GM21786 (cell line): ENCODE measurements around the gene SDK2.
"Not testable (repeated sequence)": the region's sequence is repeated elsewhere in the genome, so short reads cannot be mapped to it uniquely, and the experiment has no call there.

ENCODE experiments used
- ATAC-seq: cut with Tn5 transposase; IDR thresholded peaks from one replicate; pipeline ENCODE4 v1.9.1; 2021; ENCODE audit not compliant: unreplicated experiment

The SDK2 gene

DNA sequence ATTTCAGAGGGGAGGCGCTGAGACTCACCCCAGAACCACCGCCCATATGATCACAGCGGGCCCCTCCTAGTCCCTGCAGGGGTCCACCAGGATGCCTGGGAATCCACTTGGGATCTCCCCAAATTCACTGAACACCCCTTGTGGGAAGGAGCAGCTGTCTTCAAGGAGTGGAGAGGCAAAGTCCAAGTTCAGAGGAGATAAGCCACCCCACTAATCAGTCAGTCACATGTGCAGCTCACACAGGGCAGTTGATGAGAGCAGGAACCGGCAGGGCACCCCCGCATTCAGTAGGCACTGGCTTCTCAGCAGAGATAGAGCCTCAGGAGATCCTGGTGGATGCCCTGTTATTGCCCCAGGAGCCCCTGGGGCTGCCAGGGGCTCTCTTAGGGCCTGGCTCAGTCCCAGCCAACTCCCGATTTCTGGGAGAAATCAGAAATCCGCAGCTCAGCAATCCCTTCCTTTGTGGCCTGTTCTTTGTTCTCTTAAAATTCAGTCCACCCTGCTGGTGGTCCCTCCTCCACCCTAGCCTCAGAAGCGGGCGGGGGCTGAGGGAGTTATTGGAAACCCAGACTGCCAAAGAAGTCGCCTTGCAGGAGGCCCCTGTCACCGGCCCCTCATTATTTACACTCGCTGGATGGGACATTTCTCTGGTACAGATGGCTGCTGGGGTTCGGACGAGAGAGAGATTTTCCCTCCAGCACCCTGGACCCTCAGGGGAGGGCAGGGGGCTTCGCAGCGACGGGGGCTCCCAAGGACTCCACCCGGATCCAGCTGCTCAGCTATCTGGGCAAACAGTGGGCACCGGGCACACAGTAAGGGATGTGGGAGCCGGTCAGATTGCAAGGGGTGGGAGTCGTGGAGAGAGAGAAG, 334.3 kb downstream of the SDK2 start:
- ATAC-seq: no peak

DNA sequence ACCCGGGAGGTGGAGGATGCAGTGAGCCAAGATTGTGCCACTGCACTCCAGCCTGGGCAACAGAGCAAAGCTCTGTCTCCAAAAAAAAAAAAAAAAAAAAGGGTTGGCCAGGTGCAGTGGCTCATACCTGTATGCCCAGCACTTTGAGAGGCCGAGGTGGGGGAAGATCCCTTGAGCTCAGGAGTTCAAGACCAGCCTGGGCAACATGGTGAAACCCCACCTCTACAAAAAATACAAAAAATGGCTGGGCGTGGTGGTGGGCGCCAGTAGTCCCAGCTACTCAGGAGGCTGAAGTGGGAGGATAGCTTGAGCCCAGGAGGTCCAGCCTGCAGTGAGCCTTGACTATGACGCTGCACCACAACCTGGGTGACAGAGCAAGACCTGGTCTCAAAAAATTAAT, 335.3 kb downstream of the SDK2 start:
- ATAC-seq: not testable (repeated sequence)

DNA sequence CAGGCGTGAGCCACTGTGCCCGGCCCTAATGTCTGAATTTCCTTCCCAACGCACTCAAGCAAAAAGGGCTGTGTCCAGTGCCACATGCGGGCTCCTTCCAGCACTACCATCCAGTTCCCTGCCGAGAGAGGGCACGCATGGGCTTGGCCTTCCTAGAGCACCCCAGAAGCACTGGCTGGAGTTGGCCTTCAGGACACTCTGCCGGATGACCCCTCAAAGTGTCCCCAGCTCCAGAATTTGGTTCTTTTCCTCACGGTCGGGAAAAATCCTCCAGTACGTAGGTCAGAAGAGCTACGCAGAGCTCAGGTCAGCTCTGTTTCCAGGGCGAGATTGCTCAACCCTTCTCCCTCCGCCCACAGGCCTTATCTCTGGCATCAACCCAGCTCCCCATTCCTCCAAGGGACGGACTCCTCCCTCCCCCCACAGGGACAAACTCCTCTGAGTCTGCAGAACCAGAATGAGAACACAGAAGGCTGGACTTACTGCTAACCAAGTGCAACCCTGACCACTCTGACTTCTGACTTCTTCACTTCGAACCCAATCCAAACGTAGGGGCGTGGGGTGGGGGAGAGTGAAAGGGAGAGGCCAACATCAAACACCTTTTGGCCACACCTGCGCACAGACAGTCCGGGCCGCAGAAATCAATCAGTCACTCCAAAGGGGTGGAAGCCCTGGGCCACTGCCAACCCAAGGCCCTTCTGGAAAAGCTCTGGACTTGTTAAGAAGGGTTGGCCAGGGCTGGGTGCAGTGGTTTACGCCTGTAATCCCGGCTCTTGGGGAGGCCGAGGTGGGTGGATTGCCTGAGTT, 336.0 kb downstream of the SDK2 start:
- no peak for ATAC-seq

DNA sequence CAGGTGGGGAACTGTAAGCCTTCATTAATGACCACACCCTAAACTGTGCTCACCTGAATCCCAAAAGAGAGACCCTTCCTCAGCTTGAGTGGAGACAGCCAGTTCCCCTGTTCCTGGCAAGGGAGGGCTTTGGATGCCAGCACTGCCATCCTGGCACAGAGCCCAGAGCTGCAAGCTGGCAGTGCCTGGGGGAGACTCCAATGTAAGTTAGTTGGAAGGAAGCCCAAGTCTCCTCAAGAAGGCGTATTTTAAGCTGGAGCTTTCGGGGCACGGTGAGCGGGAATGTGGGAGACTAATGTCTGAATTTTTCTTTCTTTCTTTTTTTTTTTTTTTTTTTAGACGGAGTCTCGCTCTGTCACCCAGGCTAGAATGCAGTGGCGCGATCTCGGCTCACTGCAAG, 337.1 kb downstream of the SDK2 start:
- ATAC-seq: no peak

DNA sequence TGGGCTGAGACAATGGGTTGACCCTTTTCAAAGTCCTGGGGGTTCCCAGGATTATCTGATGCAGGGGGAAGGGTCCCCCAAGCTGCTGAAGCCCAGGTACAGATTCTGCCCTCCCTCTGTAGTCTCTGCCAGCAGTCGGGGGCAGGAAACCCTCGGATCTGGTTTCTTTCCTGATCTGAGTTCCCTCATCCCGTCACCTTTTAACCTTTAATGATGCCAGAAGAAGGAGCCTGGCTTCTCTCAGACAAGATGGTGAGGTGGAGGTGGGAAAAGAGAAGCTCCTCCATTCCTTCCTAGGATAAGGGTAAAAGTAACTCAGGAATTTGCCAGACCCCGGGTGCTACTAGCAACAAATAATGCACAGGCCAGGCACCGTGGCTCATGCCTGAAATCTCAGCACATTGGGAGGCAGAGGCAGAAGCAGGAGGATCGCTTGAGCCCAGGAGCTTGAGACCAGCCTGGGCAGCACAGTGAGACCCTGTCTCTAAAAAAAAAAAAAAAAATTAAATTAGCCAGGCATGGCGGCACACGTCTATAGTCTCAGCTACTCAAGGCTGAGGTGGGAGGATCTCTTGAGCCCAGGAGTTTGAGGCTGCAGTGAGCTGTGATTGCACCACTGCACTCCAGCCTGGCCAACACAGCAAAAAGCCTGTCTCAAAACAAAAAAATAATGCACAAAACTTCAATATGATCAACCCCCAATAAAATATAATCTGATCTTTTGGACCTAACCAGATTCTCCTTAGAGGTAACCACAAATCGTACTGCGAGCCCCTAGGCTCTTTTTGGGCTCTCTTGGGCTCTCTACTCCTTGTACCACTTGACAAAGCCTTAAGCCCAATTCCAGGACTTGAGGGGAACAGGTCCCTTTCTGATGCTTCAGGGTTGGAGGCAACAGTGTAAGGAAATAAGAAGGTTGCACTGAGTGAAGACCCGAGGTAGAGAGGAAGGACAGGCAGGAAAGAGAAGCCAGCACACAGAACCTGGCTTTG, 338.1 kb downstream of the SDK2 start:
- ATAC-seq: no peak

DNA sequence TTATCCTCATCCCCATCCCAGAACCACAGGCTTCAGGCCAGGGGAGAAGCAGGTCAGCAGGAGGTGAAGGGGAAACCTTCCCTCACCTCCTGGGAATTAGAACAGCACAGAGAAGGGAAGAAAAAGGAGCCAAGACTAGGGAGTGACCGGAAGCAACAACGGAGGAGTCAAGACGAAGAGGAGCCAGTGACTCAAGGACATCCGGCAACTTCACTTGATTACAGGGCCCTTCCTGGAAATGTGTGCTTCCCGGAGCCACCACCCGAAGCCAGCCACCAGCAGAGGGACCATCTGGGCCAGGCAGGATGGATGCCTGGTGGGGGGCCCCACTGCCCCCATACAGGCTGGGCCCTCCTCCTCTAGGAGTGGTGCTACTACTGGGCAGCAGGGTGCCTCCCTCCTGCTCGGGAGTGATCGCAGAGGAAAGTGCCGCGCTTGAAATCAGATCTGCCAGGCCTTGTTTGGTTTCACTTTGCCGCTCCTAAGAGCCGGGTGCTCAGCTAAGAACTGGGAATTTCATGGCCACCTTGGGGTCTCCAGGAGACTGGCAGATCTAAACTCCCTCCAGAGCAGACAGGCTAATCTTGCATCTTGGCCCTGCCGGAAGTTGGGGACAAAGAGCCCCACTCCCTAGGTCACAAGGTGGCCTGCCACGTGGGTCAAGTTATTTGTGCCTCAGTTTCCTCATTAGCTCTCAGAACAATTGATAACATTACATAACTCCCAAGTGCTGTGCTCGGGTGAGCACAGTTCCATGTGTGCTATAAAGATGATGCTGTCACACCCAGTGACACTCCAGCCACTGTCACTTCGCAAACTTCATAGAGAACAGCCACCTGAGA, 339.1 kb downstream of the SDK2 start:
- ATAC-seq: no peak

DNA sequence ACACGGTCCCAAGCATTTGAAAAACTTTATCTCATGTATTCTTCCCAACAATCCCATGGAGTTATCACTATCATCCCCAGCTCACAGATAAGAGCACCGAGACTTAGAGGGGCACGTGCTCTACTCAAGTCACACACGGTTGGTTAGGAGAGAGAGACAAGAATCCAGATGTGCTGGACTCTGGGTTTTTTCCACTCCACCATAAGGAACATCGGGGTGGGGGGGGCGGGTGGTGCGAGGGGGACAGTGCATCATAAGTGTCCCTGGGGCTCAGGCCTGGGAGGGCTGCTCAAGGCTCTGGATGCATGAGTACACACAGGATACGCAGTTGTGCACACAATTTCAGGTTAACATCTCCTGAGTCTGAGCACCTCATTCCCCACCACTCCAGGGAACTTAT, 339.8 kb downstream of the SDK2 start:
- ATAC-seq: no peak

DNA sequence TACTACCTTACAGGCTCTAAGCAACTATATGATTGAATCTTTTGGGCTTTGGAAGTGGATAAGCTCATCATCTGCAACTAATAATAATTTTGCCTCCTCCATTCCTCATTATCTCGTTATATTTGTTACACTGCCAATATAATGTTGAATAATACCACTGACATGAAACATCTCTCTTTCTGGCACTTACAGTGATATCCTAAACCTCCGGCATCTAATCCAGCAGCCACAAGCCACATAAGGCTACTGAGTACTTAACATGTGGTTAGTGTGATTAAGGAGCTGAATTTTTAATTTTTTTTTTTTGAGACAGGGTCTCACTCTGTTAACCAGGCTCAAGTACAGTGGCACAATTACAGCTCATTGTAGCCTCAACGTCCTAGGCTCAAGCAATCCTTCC, 342.1 kb downstream of the SDK2 start:
- no peak for ATAC-seq

DNA sequence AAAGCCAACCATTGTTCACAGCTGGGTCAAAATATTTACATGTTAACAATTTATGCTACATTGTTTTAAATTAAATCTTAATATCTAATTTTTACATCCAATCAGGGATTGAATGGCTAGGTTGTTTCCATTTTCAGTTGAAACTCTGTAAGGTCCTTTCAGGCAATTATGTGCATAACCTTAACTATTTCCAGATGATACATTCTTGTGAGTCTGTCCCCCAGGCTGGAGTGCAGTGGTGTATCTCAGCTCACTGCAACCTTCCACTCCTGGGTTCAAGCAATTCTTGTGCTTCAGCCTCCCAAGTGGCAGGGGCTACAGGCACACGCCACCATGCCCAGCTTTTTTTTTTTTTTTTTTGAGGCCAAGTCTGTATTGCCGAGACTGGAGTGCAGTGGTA, 342.9 kb downstream of the SDK2 start:
- no peak for ATAC-seq

DNA sequence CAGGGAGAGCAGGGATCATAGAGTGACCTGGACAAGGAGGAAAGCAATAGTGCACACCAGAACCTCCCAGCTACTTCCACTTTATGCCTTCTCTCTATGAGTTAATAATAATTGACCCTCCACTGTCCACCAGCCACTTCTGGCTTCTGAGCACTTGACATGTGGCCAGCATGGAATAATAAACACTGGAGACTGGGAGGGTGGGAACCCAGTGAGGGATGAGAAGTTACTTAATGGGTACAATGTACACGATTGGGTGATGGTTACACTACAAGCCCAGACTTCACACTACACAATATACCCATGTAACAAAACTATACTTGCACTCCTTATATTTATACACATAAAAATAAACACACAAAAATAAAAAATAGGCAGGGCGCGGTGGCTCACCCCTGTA, 343.9 kb downstream of the SDK2 start:
- ATAC-seq: no peak

DNA sequence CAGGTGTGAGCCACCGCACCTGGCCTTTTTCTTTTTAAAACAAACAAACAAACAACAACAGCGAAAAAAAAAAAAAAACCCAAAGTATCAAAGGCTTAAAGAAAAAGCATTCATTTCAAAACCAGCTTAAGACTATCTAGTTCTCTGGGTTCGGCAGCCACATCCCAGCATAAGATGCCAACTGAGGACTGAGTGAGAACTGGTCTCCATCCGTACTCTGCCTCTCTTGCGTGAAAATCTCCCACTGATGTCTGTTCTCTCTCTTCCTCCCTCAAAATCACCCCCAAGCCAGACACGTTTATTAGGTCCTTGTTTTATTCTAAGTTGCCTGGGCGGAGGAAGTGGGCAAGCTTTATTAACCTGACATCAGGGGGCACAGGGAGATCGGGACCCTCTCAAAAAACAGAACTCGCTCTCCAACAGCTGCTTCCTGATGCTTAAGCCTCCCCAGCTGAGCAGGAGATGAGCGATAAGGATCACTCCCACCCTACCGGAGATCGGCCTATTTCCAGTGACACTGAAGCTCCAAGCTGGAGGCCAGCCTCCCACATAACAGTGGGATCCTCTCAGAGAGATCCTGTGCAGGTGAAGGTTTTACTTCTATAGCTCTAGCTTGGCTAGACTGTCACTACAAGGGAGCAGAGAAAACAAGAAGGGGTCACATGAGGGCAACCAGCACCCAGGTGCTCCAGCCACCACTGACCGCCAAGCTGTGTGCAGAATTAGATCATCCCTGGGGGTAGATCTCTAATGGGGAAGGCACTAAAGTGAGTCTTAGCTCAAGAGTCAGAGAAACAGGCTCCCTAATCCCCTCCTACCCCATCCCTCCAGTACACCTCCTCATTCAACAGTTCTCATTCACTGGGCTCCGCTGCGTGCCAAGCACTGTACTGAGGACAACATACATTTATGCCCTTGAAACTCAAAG, 346.0 kb downstream of the SDK2 start:
- ATAC-seq: no peak

DNA sequence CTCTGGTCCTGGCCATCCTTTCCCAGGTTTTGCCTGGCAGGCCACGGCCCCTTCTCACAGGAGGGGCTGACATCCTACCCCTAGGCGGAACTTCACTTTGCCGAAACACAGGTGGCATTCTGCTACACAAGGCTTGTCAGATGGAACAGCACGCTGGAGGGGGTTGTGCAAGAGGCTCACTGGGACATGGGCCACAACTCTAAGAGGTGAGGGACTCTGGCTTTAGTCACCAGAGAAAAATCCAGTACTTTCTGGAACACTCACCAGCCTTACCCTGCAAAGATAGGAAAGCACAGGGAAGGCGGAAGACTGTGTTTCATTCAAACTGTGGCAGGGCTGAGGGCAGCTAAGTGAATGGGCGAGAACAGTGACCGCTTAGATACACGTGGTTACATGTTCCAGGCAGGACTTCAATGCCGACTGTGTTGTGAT, 350.7 kb downstream of the SDK2 start:
- no peak for ATAC-seq

DNA sequence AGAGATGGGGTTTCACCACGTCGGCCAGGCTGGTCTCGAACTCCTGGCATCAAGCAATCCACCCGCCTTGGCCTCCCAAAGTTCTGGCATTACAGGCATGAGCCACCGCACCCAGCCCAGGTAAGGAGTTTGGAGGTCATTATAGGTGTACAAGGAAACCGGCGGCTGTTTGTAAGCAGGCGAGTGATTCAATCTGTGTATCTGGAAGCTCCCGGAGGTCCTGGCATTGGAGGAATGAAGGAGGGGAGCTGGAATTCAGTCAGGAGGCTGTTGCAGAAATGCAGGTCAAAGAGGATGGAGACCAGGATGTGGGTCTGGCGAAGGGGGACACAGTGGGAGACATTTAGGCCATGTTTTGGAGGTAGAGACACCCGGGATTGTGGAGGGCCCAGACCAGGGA, 351.2 kb downstream of the SDK2 start:
- no peak for ATAC-seq

DNA sequence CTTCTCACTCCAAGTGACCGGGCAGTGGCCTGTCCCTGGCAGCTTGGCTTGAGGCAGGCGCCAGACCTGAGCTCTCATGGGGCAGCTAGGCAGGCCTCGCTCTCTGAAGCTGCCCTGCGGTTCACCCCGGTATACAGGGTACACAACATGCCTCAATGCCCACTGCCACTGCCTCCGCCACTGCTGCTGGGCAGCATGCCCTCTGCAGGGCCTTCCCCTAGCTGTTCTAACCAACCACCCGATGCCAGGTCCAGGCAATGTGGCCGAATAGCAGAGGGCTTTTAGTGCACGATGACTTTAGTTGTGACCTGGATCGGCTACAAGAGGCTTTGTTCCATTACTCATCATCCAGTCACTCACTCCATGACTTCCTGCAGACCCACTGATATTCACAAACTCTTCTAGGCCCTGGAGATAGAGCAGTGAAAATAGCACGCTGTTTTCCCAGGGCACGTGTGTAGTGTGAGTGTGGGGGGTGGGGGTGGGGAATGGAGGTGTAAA, 352.2 kb downstream of the SDK2 start:
- ATAC-seq: no peak

DNA sequence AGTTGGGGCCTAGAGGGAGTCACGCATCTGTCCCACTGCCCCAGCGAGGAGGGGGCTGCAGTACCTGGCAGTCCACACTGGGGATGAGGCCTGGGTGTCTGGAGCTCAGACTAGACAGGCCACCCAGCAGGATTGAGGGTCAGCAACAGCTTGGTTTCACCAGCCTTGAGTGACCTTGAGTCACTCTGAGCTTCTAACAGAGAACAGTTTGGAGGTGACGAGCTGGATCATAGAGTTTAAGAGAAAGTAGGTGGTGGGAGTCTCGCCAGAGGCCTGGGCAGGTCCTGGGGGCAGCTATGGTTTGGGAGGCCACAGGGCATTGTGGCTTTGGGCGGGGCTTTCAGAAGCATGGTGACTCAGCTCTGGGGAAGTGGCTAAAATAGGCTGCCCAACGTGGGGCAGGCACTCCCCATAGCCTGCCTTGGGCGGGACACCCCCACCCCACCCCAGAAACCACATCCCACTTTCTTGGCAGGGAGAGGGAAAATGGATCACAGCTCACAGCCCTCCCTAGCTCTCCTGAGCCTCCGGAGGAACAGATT, 352.9 kb downstream of the SDK2 start:
- ATAC-seq: peak; percentile 93

DNA sequence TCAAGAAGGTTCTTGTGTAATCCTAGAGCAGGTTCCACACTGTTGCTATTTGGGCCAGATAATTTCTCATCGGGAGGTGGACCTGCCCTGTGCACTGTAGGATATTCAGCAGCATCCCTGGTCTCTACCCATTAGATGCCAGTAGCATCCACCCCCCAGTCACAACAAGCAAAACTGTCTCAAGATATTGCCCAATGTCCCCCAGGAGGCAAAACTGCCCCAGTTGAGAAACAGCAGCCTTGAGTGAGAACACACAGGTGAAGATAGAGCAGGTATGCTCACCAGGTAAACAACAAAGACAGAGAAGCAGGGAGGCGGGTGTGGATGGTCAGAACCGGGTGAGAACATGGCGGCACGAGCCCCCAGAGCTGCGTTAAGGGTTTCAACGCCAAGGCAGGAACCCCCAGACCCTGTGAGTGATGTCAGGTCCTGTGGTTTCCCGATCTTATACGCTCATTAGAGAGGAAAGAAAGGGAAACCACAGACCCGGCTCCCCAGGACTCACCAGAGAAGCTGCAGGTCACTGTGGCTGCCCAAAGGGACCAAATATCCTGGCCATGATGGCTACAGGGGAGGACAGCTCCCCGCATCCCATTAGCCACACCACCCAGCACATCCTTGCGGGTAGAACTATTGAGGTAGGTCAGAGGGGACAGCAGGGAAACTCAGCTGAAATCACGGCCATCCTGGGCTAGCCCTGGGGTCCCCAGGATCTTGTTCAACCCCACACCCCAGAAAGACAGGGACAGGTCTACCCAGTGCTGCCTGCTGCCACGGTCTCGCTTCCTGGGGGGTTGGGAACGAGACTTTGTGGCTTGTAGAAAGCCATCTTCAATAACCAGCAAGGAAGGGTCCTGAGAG, 353.6 kb downstream of the SDK2 start:
- peak; percentile 41 for ATAC-seq

DNA sequence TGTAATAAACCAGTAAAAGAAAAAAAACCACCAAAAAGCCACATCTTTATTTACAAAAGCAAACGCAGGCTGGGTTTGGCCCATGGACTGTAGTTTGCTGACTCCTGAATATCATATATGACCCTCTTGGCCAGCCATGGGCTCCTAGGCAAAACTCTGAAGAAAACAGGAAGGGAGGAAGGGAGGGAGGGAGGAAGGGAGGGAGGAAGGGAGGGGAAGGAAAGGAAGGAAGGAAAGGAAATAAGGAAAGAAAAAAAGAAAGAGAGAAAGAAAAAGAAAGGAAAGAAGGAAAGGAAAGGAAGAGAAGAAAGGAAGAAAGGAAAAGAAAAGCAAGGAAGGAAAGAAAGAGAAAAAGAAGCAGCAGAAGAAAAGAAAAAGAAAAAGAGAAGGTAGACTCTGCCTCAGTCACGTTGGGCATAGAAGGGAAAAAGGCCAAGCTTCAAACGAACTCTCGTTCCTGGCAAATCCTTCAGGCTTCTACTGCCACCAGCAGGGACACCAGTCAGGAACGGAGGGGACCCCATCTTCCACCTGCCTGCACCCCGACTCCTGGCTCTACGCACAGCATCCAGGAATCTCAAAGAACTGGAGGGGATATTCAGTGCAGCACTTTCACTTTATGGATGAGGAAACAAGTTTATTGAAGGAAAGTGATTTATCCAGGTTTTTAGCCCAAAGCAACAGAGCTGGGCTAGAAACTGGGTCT, 354.5 kb downstream of the SDK2 start:
- no peak for ATAC-seq
